AG04450 (cell line): ENCODE measurements around the gene RCBTB2. TPM values are rescaled to one million over a fixed set of nuclear protein-coding genes. Genes with fewer than 3 reads are reported as not detected.

Source experiments
- CTCF ChIA-PET: fragments of 300-600, 350-600 bp; formaldehyde crosslinking; extraction: SDS; loops from one replicate; lab custom pipeline; 2022; ENCODE audit warnings: antibody characterized with exemption, inconsistent platforms; lab: Charles Lee
- POLR2A ChIA-PET: fragments of 350-600 bp; formaldehyde crosslinking; extraction: SDS; loops from one replicate; lab custom pipeline; 2021; ENCODE audit warnings: antibody characterized with exemption, inconsistent platforms; lab: Yijun Ruan, JAX
- DNase-seq: peaks from one replicate; pipeline ENCODE4 v3.0.0-alpha.2; 2011; ENCODE audit warnings: low read depth, low spot score
- H3K27ac ChIP-seq: one replicate; pipeline ENCODE4 v1.5.1; 2012; ENCODE audit warnings: low read depth, low read length, control low read depth
- H3K27me3 ChIP-seq: one replicate; pipeline ENCODE4 v1.6.0; 2012; ENCODE audit warnings: low read length; ENCODE audit not compliant: control insufficient read depth, insufficient read depth
- H3K4me3 ChIP-seq: 2 replicates; pipeline ENCODE4 v1.5.1; 2011; ENCODE audit warnings: mild to moderate bottlenecking, low read depth, low read length, control low read depth
- H3K9me3 ChIP-seq: 2 replicates; pipeline ENCODE4 v1.5.1; 2012; ENCODE audit warnings: low read length; ENCODE audit not compliant: control insufficient read depth, insufficient read depth
- CTCF ChIP-seq: IDR thresholded peaks from 2 replicates; pipeline ENCODE4 v1.5.1; 2011; ENCODE audit warnings: low read depth, low read length, control low read depth, inconsistent platforms
- polyA plus RNA-seq: library from polyadenylated mRNA; depleted of rRNA; stranded (reverse); fragments of >200 nt; gene quantifications from 2 replicates; pipeline ENCODE4 v1.2.3, GENCODE V29; 2011

RCBTB2 gene
- polyA plus RNA-seq, 1 experiment, result 10.9 TPM

- H3K4me3 ChIP-seq, result no peak overlapping the region
- CTCF ChIA-PET, result no interaction called here
Measured at GRCh38 chr13:48526286-48526685, 6.6 kb downstream of the RCBTB2 start.

GRCh38 chr13:48518083-48518482 lies 14.8 kb downstream of the RCBTB2 start:
- H3K4me3 ChIP-seq, result no peak overlapping the region
- no peak overlapping the region for H3K27ac ChIP-seq
- no peak for DNase-seq
- TF ChIP-seq CTCF, result no peak
- H3K9me3 ChIP-seq, result no peaks in the 10 kb centered on the region
- no peaks in the 10 kb centered on the region for H3K27me3 ChIP-seq
- ChIA-PET CTCF (interaction anchor here (1.0 kb wide), 1 partner anchor 62 kb away, joined by 3 read pairs; no protein-coding TSS in a partner anchor), POLR2A (no interaction called here)

More at GRCh38 chr13:48526286-48526685, 6.6 kb downstream of the RCBTB2 start:
- POLR2A ChIA-PET, result no interaction called here
- no peak for DNase-seq
- TF ChIP-seq CTCF, result no peak
- no peaks in the 10 kb centered on the region for H3K9me3 ChIP-seq
- H3K27me3 ChIP-seq, result no peaks in the 10 kb centered on the region
- no peak overlapping the region for H3K27ac ChIP-seq

GRCh38 chr13:48515732-48516131 lies 17.1 kb downstream of the RCBTB2 start:
- Histone ChIP-seq H3K27ac (no peak overlapping the region), H3K9me3 (no peaks in the 10 kb centered on the region), H3K27me3 (no peaks in the 10 kb centered on the region), H3K4me3 (no peak overlapping the region)
- ChIA-PET CTCF (no interaction called here), POLR2A (no interaction called here)
- no peak for DNase-seq
- TF ChIP-seq CTCF, result no peak

- no peak for TF ChIP-seq CTCF
- Histone ChIP-seq H3K27me3 (no peaks in the 10 kb centered on the region), H3K27ac (no peak overlapping the region), H3K9me3 (no peaks in the 10 kb centered on the region), H3K4me3 (no peak overlapping the region)
- ChIA-PET CTCF (no interaction called here), POLR2A (no interaction called here)
- DNase-seq, result no peak
Measured at GRCh38 chr13:48514793-48515192, 18.1 kb downstream of the RCBTB2 start.

- CTCF ChIA-PET, result no interaction called here
- H3K27ac ChIP-seq, result no peak overlapping the region
- POLR2A ChIA-PET, result no interaction called here
- TF ChIP-seq CTCF, result no peak
- no peak overlapping the region for H3K4me3 ChIP-seq
- H3K27me3 ChIP-seq, result no peaks in the 10 kb centered on the region
- H3K9me3 ChIP-seq, result no peaks in the 10 kb centered on the region
- DNase-seq, result no peak
Measured at GRCh38 chr13:48511621-48512230, 21.2 kb downstream of the RCBTB2 start.
